GM18505 (cell line): ENCODE measurements around the gene MTMR1.

Source experiments
- ATAC-seq: cut with Tn5 transposase; IDR thresholded peaks from one replicate; pipeline ENCODE4 v1.9.1; 2021; ENCODE audit not compliant: unreplicated experiment
- POLR2A ChIP-seq: IDR thresholded peaks from 4 replicates; pipeline ENCODE4 v1.6.1; 2011; ENCODE audit warnings: borderline replicate concordance; ENCODE audit not compliant: insufficient read depth, insufficient read length; ENCODE audit errors: extremely low read depth

MTMR1 gene

DNA sequence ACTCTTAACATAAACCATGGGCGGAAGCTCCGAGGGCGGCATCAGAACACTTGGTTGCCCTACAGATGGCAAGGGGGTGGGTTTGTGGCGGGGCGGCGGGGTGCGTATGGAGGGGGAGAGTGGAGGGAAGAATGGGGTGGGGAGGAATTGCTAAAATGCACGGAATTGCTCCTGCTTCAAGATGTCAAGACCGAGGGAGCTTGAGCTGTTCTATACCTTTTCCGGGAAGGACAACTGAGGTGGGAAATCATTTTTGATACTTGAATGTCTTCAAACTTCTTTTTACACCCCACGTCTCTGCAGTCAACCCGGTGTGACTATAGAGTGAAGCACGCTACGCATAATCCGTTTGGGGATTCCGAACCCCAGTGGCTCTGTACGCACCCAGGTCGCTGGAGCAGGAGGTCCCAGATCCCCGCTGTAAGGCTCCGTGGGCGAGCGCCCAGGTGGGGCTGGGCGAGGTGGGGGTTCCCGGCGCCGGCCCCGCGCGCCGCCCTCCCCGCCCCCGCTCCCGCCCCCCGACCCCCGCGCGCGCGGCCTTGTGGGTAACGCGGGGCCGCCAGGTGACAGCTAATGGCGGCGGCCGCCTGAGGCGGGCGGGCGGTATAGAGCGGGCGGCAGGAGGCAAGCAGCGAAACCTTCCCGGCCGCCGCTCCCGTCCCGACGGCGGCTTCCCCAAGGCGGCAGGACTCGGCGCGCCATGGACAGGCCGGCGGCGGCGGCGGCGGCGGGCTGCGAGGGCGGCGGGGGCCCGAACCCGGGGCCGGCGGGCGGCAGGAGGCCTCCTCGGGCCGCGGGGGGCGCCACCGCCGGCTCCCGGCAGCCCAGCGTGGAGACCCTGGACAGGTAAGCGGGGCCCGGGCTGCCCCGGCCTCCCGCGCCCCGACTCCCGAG is at the start of gene MTMR1:
TSS of gene MTMR1 (plus strand) at position 566 of the 894 bp plus-strand sequence. CDS start at position 701, 135 bp downstream.
- peak; percentile 56 for ATAC-seq
- TF ChIP-seq POLR2A, result peak; percentile 63

- TF ChIP-seq POLR2A, result no peak
- ATAC-seq, result no peak
These were observed 49.2 kb upstream of the MTMR1 start for GRCh38 chrX:150643958-150644357.

GRCh38 chrX:150644422-150644821 is 48.8 kb upstream of the MTMR1 start:
- no peak for ATAC-seq

GRCh38 chrX:150647331-150647730 is 45.9 kb upstream of the MTMR1 start:
- TF ChIP-seq POLR2A, result no peak
- no peak for ATAC-seq

More at GRCh38 chrX:150644422-150644821, 48.8 kb upstream of the MTMR1 start:
- TF ChIP-seq POLR2A, result no peak

DNA sequence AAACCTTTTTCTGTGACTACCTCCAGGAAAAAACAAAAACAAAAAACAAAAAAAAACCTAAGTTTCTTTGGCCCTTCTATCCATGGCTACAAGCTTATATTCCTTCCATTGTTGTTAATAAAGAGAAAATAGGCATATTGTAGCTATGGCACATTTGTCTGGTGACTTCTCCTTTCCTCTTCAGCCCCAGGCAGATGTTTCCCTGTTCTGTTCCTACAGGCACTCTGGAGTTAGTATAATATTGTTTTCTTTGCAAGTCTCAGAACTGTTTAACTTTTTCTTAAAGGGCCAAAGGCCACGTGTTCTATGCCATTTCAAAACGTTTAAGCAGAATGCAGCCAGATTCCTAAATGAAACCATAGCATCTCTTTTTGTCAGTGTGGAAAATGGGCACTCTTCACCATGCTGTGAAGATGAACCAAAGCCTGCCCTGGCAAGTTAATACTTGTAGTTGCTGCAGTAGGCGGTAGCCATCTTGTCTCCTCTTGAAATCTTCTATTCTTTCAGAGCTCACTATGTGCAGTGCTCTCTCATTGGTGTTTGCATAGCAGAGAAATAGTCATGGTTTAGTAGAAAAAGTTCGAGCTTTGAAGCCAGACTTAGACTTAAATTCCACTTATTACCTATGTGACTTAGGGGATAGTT is 44.8 kb upstream of the MTMR1 start:
- no peak for ATAC-seq
- TF ChIP-seq POLR2A, result no peak

GRCh38 chrX:150649096-150649870 is 43.9 kb upstream of the MTMR1 start:
- no peak for TF ChIP-seq POLR2A
- no peak for ATAC-seq

DNA sequence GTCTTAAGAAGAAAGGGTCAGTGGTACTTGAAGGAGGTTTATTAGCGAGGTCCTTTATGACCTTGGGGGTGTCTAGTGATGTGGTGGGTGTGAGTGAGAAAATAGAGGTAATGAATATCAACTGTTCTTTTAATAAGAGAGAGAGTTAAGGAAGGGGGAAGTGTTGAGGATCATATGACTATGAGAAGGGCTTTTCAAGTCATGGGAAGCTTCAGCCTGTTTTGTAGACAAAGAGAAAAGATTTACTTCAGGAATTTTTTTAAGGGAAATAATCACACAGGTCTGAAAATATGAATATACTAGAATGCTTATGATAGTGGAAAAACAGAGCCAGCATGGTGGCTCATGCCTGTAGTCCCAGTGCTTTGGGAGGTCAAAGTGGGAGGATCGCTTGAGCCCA is 41.3 kb upstream of the MTMR1 start:
- no peak for ATAC-seq
- TF ChIP-seq POLR2A, result no peak

GRCh38 chrX:150655788-150656187 is 37.4 kb upstream of the MTMR1 start:
- TF ChIP-seq POLR2A, result no peak
- no peak for ATAC-seq

DNA sequence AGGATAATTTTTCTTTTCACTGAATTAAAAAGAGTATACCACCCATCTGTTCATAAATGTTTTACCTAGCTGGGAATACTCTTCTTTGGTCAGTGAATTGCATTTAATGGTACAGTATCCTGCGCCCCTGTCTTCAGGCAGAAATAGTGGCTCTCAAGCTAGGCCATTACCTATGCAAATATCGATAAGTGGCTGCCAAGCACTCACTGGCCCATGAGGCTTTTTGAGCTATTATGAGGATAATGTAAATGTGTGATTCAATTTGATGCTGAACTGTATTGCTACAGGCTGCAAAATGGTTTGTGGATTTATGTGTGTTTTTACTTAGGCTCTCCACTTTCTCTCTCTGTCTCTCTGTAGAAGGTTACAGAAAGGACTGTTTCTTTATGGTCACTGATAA is 30.1 kb upstream of the MTMR1 start:
- no peak for ATAC-seq
- no peak for TF ChIP-seq POLR2A

DNA sequence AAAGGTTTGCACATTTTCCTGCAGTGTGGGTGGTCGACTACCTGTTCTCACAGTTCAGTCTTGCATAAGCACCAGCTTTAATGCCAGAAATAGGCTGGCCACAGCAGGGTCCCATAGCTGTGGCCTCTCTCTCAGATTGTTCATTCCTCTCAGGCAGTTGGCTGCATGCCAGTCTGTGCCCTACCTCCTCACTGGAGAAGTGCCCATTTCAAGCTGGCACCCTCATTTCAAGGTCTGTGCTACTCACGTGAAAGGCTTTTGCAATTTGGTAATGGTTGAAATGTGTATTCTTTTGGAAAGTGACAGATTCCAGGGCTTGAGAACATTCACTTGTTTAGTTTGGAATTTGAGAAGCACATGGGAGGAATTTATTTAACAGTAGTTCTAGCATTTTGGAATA is 28.9 kb upstream of the MTMR1 start:
- TF ChIP-seq POLR2A, result no peak
- no peak for ATAC-seq

- no peak for ATAC-seq
- no peak for TF ChIP-seq POLR2A
These were observed 17.0 kb upstream of the MTMR1 start for GRCh38 chrX:150676221-150676620.

GRCh38 chrX:150680974-150681373 is 12.2 kb upstream of the MTMR1 start:
- no peak for ATAC-seq
- no peak for TF ChIP-seq POLR2A

GRCh38 chrX:150683112-150683511 is 10.1 kb upstream of the MTMR1 start:
- TF ChIP-seq POLR2A, result no peak
- ATAC-seq, result no peak
